Glutamatergic neuron (in vitro differentiated cells): ENCODE measurements around the gene KIF6. TPM values are rescaled to one million over a fixed set of nuclear protein-coding genes. Genes with fewer than 3 reads are reported as not detected.

Experiments used
- DNase-seq: peaks from one replicate; pipeline ENCODE4 v3.0.0; 2022
- H3K27ac Mint-ChIP-seq: one replicate; pipeline ENCODE4 v1.8.0; 2020; ENCODE audit warnings: mild to moderate bottlenecking, mixed read lengths, inconsistent platforms; ENCODE audit not compliant: unreplicated experiment
- H3K27me3 Mint-ChIP-seq: one replicate; pipeline ENCODE4 v1.8.0; 2020; ENCODE audit warnings: mild to moderate bottlenecking, moderate library complexity, mixed read lengths, inconsistent platforms; ENCODE audit not compliant: unreplicated experiment
- H3K36me3 Mint-ChIP-seq: one replicate; pipeline ENCODE4 v1.8.0; 2020; ENCODE audit warnings: mild to moderate bottlenecking, mixed read lengths, inconsistent platforms; ENCODE audit not compliant: unreplicated experiment
- H3K4me1 Mint-ChIP-seq: one replicate; pipeline ENCODE4 v1.8.0; 2020; ENCODE audit warnings: mild to moderate bottlenecking, low read depth, mixed read lengths, inconsistent platforms; ENCODE audit not compliant: unreplicated experiment
- H3K4me3 Mint-ChIP-seq: one replicate; pipeline ENCODE4 v1.8.0; 2020; ENCODE audit warnings: mild to moderate bottlenecking, mixed read lengths, inconsistent platforms; ENCODE audit not compliant: unreplicated experiment
- H3K9me3 Mint-ChIP-seq: one replicate; pipeline ENCODE4 v1.8.0; 2020; ENCODE audit warnings: mild to moderate bottlenecking, moderate library complexity, mixed read lengths, inconsistent platforms; ENCODE audit not compliant: unreplicated experiment
- CTCF ChIP-seq: fragments of 200-600 bp; sonication (generic); IDR thresholded peaks from one replicate; pipeline ENCODE4 v1.5.0; 2021; ENCODE audit not compliant: partially characterized antibody, unreplicated experiment
- total RNA-seq: library from RNA; stranded (reverse); fragmentation: NEBNext Ultra II Directional; extraction: Animal tissue kit (Norgen Biotek cat#: 25700); gene quantifications from one replicate; pipeline ENCODE4 v1.2.1, GENCODE V29; 2021; ENCODE audit not compliant: unreplicated experiment

KIF6 gene
- total RNA-seq, 1 donor from 2014 or later = 1.1 TPM

- Mint-ChIP-seq H3K9me3 (no peaks in the 10 kb centered on the region), H3K4me1 (peaks cover 3% of the 10 kb centered on the region), H3K27me3 (no peaks in the 10 kb centered on the region), H3K27ac (no peak overlapping the region), H3K4me3 (no peak overlapping the region), H3K36me3 (no peaks in the 10 kb centered on the region)
- no peak for DNase-seq
- TF ChIP-seq CTCF = no peak
Measured at GRCh38 chr6:39415482-39415881, 309.7 kb downstream of the KIF6 start.

GRCh38 chr6:39411465-39411864 lies 313.7 kb downstream of the KIF6 start:
- H3K9me3 Mint-ChIP-seq = no peaks in the 10 kb centered on the region
- no peaks in the 10 kb centered on the region for H3K27me3 Mint-ChIP-seq
- no peak overlapping the region for H3K27ac Mint-ChIP-seq
- peaks cover 3% of the 10 kb centered on the region for H3K4me1 Mint-ChIP-seq
- no peak overlapping the region for H3K4me3 Mint-ChIP-seq
- H3K36me3 Mint-ChIP-seq = no peaks in the 10 kb centered on the region
- no peak for DNase-seq
- no peak for TF ChIP-seq CTCF

- Mint-ChIP-seq H3K4me3 (no peak overlapping the region), H3K27ac (no peak overlapping the region), H3K27me3 (no peaks in the 10 kb centered on the region), H3K36me3 (no peaks in the 10 kb centered on the region), H3K9me3 (no peaks in the 10 kb centered on the region), H3K4me1 (no peaks in the 10 kb centered on the region)
- TF ChIP-seq CTCF = no peak
- DNase-seq = no peak
Measured at GRCh38 chr6:39411001-39411400, 314.2 kb downstream of the KIF6 start.

GRCh38 chr6:39409889-39410288 lies 315.3 kb downstream of the KIF6 start:
- no peak overlapping the region for H3K27ac Mint-ChIP-seq
- H3K4me3 Mint-ChIP-seq = no peak overlapping the region

More at GRCh38 chr6:39409889-39410288, 315.3 kb downstream of the KIF6 start:
- DNase-seq = no peak
- no peak for TF ChIP-seq CTCF
- Mint-ChIP-seq H3K9me3 (no peaks in the 10 kb centered on the region), H3K27me3 (no peaks in the 10 kb centered on the region), H3K36me3 (no peaks in the 10 kb centered on the region), H3K4me1 (no peaks in the 10 kb centered on the region)
